Lung (tissue), 12 donors: ENCODE data around the gene MEGF9. TPM values are rescaled to one million over a fixed set of nuclear protein-coding genes. Genes with fewer than 3 reads are reported as not detected.

Experiments
- ATAC-seq: fragments of 200-7000 bp; cut with Tn5 transposase; one replicate; pipeline ENCODE4 v1.9.1; 2020; ENCODE audit warnings: moderate number of reproducible peaks; ENCODE audit not compliant: insufficient read depth, low FRiP score
- DNase-seq, 3 donors: peaks; one replicate each; pipeline ENCODE4 v3.0.0-alpha.2; 2013 to 2017
- H3K27ac ChIP-seq, 2 donors: one replicate each; pipeline ENCODE4 v1.5.1; 2013; ENCODE audit warnings: mild to moderate bottlenecking in 2 of 2, moderate library complexity in 2 of 2, control low read depth in 1 of 2, inconsistent platforms in 1 of 2, low read depth in 1 of 2, low read length in 1 of 2
- H3K27me3 ChIP-seq, 3 donors: one replicate each; pipeline ENCODE4 v1.5.1; 2013; ENCODE audit warnings: low read length in 2 of 3; ENCODE audit not compliant: control insufficient read depth in 3 of 3, insufficient read depth in 3 of 3
- H3K36me3 ChIP-seq, 4 donors: one replicate each; pipeline ENCODE4 v1.5.1; 2013; ENCODE audit warnings: low read length in 4 of 4, mild to moderate bottlenecking in 1 of 4, moderate library complexity in 1 of 4; ENCODE audit not compliant: control insufficient read depth in 4 of 4, insufficient read depth in 4 of 4
- H3K4me1 ChIP-seq, 5 donors: one replicate each; pipeline ENCODE4 v1.5.1; 2013; ENCODE audit warnings: low read length in 5 of 5, mild to moderate bottlenecking in 2 of 5, moderate library complexity in 1 of 5; ENCODE audit not compliant: control insufficient read depth in 5 of 5, insufficient read depth in 5 of 5
- H3K4me3 ChIP-seq: one replicate; pipeline ENCODE4 v1.5.1; 2013; ENCODE audit warnings: mild to moderate bottlenecking, control low read depth, moderate library complexity
- H3K9ac ChIP-seq, 2 donors: one replicate each; pipeline ENCODE4 v1.5.1; 2013; ENCODE audit warnings: low read length in 2 of 2, control low read depth in 1 of 2; ENCODE audit not compliant: insufficient read depth in 1 of 2
- H3K9me3 ChIP-seq, 4 donors: one replicate each; pipeline ENCODE4 v1.5.1; 2013; ENCODE audit warnings: low read length in 3 of 4, mild to moderate bottlenecking in 1 of 4, moderate library complexity in 1 of 4; ENCODE audit not compliant: control insufficient read depth in 4 of 4, insufficient read depth in 3 of 4
- WGBS, 2 donors: extraction: QIAGEN DNeasy Blood & Tissue Kit; methylation state at CpG; one replicate each; pipeline ENCODE4 v1.1.7; 2013; 5-methylcytosine and 5-hydroxymethylcytosine counted together
- polyA plus RNA-seq, 2 donors: library from polyadenylated mRNA; stranded (reverse); fragments of 200-250 nt; gene quantifications; one replicate each; pipeline ENCODE4 v1.2.1, GENCODE V29; 2013
- total RNA-seq, 2 donors: library from RNA; depleted of rRNA in 1 of 2; stranded (reverse); fragments of >200 nt in 1 of 2; gene quantifications; one replicate each; pipeline ENCODE4 v1.2.1, GENCODE V29; 2014 to 2021
- TF ChIP-seq, protein P1 (sequence below): IDR thresholded peaks from 2 replicates; pipeline ENCODE4 v1.5.1; 2012; ENCODE audit warnings: mild to moderate bottlenecking; ENCODE audit errors: control extremely low read depth, extremely low read depth
- donor health status: control.
- donor health status: control.
- donor health status: Bipolar disorder and iron deficiency.
- donor health status: healthy.
- donor health status: DM: yes; HTN: yes; CAD: no.

MEGF9 gene
- total and polyA plus RNA-seq, 4 donors, result 19.2 to 48.3 (median 30.6) TPM

DNA sequence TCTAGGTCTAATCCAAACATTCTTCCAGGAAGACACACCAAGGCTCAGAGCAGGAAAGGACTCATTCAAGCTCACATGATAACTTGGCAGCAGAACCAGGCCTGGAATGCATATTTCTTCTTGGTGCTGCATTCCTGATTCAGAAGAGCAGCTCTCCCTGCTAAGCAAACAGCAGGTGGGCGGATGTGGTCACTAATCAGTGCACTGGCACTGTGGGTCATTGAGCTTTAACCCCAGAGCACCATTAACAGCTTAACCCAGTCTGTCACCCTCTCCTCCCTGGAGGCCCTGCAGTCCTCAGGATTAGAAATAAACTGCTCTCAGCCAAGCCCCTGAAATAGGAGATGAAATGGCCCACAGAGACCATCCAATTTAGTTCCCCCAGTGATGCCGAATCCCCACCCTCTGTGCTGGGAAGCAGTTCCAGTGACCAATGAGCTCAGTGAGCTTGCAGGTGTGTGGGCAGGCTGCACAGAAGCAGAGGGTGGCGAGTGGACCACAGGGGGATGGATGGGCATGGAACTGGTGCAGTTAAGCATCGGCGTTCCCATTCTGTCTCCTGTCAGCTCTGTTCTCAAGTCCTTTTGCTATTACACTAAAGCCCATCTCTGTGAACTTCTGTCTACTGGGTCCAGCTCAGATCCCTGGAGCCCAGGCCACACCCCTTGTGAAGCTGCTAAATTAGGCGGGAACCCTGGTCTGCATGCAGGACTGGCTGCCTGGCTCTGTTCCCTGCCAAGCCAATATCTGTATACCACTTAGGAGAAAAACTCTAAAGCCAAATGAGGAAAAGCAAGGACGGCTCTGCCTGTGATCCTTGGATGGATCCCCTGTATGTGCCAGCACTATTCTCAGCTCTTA is 16.6 kb upstream of the MEGF9 start:
- 74 to 88% methylated on average over 7 of the region's 7 CpGs for WGBS, 2 donors
- H3K9ac ChIP-seq, result no peak overlapping the region

DNA sequence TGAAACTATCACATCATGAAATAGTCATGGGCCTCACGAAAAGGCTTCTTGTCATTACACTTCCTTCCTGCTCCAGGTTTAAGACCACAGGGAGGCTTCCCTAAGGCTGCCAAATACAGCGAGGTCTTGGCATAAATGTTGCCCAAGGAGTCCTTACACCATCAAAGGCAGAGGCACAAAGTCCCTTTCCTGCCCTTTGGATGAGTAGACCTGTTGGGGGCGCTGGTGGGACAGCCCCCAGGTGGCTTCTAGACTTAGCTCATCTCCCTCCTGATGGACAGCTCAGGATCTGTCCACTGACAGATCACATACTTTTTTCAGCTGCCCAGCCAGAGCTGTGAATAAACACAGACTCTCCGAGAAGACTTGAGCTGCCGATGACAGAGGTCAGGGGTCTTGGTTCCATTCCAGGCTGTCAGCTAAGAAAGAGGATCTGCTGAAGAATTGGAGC is 15.5 kb upstream of the MEGF9 start:
- Histone ChIP-seq H3K27me3 (no peaks in the 10 kb centered on the region), H3K9ac (no peak overlapping the region), H3K9me3 (no peaks in the 10 kb centered on the region), H3K27ac (peak overlapping the region in 1 of 2 donors; percentile 58), H3K4me3 (no peak overlapping the region), H3K4me1 (peaks cover 0 to 11% (median 4%) of the 10 kb centered on the region in 5 donors), H3K36me3 (no peaks in the 10 kb centered on the region)
- ATAC-seq (no peak), DNase-seq (peak; percentile 21 to 57 (median 32))
- TF ChIP-seq, protein P1, sequence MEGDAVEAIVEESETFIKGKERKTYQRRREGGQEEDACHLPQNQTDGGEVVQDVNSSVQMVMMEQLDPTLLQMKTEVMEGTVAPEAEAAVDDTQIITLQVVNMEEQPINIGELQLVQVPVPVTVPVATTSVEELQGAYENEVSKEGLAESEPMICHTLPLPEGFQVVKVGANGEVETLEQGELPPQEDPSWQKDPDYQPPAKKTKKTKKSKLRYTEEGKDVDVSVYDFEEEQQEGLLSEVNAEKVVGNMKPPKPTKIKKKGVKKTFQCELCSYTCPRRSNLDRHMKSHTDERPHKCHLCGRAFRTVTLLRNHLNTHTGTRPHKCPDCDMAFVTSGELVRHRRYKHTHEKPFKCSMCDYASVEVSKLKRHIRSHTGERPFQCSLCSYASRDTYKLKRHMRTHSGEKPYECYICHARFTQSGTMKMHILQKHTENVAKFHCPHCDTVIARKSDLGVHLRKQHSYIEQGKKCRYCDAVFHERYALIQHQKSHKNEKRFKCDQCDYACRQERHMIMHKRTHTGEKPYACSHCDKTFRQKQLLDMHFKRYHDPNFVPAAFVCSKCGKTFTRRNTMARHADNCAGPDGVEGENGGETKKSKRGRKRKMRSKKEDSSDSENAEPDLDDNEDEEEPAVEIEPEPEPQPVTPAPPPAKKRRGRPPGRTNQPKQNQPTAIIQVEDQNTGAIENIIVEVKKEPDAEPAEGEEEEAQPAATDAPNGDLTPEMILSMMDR, result no peak
- 20 to 40% methylated on average over 5 of the region's 5 CpGs for WGBS, 2 donors

More for the DNA sequence above, 16.6 kb upstream of the MEGF9 start:
- H3K36me3 ChIP-seq, result no peaks in the 10 kb centered on the region
- H3K27me3 ChIP-seq, result no peaks in the 10 kb centered on the region
- no peaks in the 10 kb centered on the region for H3K9me3 ChIP-seq
- ATAC-seq, result peak; percentile 58
- H3K4me3 ChIP-seq, result no peak overlapping the region
- H3K27ac ChIP-seq, result peak overlapping the region in 1 of 2 donors; percentile 48
- peaks cover 0 to 11% (median 4%) of the 10 kb centered on the region in 5 donors for H3K4me1 ChIP-seq
- DNase-seq, result peak; percentile 23 to 62 (median 30)
- TF ChIP-seq, protein P1, result no peak

DNA sequence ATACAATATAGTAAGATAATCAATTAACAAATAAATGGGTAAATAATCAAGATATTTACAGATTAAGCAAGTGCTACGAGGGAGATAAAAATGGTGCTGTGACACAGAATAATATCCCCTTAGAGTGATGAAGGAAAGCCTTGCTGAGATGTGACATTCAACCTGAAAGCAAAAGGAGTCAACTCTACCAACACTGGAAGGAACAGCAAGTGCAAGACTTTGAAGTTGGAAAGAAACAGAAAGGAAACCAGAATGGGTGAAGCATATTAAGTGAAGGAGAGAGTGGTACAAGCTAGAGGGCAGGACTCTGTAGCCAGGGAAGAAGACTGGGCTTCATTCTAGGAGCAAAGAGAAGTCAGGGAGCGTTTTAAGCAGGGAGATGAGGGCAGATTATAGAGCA is 12.2 kb upstream of the MEGF9 start:
- H3K27me3 ChIP-seq, result no peaks in the 10 kb centered on the region
- WGBS, 2 donors, result 83 to 84% methylated on average over 2 of the region's 2 CpGs
- H3K4me1 ChIP-seq, result peaks cover 0 to 11% (median 3%) of the 10 kb centered on the region in 5 donors
- no peak overlapping the region for H3K9ac ChIP-seq
- ATAC-seq, result no peak
- no peaks in the 10 kb centered on the region for H3K36me3 ChIP-seq
- no peak overlapping the region for H3K27ac ChIP-seq
- no peaks in the 10 kb centered on the region for H3K9me3 ChIP-seq
- H3K4me3 ChIP-seq, result no peak overlapping the region
- TF ChIP-seq, protein P1, result no peak
- no peak for DNase-seq
